ENCODE measurements around the gene SCAF4.
"Not testable (repeated sequence)": the region's sequence is repeated elsewhere in the genome, so short reads cannot be mapped to it uniquely, and the experiment has no call there.

SCAF4 gene

DNA sequence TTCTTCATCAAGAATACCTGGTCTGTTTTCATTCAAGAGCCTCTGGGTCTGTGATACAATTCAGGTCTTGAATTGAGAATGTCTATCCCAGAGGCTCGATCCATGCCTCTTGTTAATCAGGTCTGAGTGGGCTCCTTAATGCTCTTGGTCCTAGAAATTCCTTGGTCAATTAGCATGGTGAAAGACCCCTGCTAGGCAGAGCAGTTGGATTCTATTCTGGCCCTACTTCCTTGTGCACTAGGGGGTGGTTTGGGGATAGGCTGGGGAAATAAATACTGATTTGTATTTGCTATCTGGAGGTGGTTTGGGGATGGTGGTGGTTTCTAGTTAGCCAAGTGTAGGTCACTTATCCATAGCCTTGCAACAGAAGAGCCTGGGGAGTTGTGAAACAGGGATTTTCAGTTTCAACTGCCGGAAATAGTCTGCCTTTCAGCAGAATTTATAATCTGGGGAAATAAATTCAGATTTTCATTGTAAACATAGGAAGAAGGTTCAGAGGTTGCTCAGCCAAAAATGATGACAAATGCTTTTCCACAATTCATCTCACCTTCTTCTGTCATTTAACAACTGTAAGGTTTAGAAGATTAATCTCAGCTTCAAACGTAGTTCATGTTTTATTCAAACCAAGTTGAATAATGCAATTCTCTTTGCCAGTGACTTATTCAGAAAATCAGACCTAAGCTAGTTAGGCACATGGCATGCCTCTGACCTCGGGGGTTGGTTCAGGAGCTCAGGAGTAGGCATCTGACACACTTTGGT is 22.2 kb upstream of the SCAF4 start:
- no peak overlapping the region for H3K27ac Mint-ChIP-seq
- DNase-seq (no peak), ATAC-seq (no peak)
- no peaks in the 10 kb centered on the region for H3K4me1 Mint-ChIP-seq
- no peaks in the 10 kb centered on the region for H3K36me3 Mint-ChIP-seq (ENCODE audit: low read depth)
- H3K4me3 Mint-ChIP-seq = no peak overlapping the region
- H3K27me3 Mint-ChIP-seq = no peaks in the 10 kb centered on the region
- no peaks in the 10 kb centered on the region for H3K9me3 Mint-ChIP-seq

DNA sequence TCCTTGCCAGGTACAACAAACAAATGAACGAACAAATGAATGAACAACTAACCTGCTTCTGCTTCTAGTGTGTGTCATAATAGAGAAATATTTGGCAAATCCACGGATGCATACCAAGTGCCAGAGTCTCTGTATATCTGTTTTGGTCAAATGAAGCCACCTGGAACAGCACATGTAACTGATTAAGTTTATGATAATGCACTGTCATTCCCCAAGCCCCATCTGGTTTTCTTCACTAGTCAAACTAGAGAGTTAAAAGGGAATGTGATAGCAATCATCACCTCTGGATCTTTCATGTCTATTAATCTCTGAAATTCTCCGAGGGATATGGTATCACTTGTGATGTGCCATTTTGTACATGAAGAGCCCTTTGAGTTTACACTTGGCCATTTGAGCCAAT is 21.0 kb upstream of the SCAF4 start:
- Mint-ChIP-seq H3K27me3 (no peaks in the 10 kb centered on the region), H3K4me3 (no peak overlapping the region), H3K36me3 (ENCODE audit: low read depth) (no peaks in the 10 kb centered on the region), H3K9me3 (no peaks in the 10 kb centered on the region), H3K27ac (no peak overlapping the region), H3K4me1 (no peaks in the 10 kb centered on the region)
- no peak for ATAC-seq
- DNase-seq = no peak

DNA sequence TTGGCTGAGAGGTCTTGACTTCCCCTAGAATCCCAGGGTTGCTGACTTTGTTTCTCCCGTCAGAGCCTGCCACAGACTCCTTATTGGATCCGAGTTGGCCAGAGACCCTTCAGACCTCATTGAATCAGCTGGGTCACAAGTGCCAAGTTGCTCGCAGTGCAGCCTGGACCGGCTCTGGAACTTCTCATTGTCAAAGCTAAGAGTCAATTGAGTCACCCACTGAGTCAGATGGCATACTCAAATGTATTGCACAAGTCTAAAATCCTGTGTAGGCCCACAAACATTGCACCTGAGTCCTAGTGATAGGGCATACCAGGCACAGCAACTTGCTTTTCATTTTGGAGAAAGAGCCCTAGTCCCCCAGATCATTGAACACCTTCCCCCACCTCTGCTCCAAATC is 20.4 kb upstream of the SCAF4 start:
- H3K27ac Mint-ChIP-seq = no peak overlapping the region
- H3K36me3 Mint-ChIP-seq (ENCODE audit: low read depth) = no peaks in the 10 kb centered on the region
- ATAC-seq (no peak), DNase-seq (no peak)
- no peak overlapping the region for H3K4me3 Mint-ChIP-seq
- H3K27me3 Mint-ChIP-seq = no peaks in the 10 kb centered on the region
- H3K9me3 Mint-ChIP-seq = no peaks in the 10 kb centered on the region
- no peaks in the 10 kb centered on the region for H3K4me1 Mint-ChIP-seq

DNA sequence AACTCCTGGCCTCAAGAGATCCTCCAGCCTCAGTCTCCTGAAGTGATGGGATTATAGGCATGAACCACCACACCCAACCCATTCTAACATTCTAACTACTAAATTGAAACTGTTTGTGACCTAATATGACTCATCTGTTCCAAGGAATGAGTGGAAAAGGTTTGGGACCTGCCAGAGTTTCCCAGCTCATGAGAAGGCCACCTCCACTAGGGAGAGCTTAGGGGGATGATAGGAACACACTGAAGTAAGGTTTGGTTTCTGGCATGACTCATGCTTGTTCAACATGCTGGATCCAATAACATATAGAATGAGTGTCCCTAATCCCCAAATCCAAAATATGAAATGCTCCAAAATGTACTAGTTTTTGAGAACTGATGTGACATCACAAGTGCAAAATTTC is 18.9 kb upstream of the SCAF4 start:
- Mint-ChIP-seq H3K4me1 (no peaks in the 10 kb centered on the region), H3K9me3 (peaks cover 6% of the 10 kb centered on the region), H3K36me3 (ENCODE audit: low read depth) (peaks cover 6% of the 10 kb centered on the region), H3K27me3 (no peaks in the 10 kb centered on the region), H3K4me3 (no peak overlapping the region), H3K27ac (no peak overlapping the region)
- ATAC-seq = no peak
- DNase-seq = no peak

DNA sequence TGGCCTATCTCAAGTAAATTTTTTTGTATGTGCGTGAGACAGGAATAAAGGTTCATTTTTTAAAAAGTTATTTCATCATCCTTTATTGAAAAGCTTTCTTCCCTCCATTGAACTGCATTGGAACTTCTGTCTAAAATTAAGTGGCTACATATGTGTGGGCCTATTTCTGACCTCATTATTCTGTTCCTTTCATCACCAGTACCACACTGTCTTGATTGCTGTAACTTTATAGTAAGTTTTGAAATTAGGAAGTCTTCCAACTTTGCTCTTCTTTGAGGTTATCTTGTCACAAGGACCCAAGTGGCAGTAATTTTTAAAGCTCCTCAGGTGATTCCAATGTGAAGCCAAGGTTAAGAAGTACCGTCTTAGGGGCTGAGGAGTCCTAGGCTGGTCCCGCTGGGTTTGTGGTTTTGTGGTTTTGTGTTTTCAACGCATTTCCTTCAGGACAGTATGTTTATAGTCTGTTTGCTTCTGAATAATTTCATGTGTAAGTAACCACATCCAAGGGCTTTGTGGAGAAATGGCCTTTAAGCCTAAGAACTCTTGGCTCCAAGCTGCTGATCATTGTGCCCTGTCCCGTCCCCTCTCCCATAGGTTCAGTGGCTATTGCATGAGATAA is 12.4 kb upstream of the SCAF4 start:
- Mint-ChIP-seq H3K36me3 (ENCODE audit: low read depth) (peaks cover 10% of the 10 kb centered on the region), H3K9me3 (peaks cover 7% of the 10 kb centered on the region), H3K4me3 (no peak overlapping the region), H3K27me3 (no peaks in the 10 kb centered on the region), H3K4me1 (peaks cover 9% of the 10 kb centered on the region), H3K27ac (no peak overlapping the region)
- DNase-seq (no peak), ATAC-seq (no peak)

DNA sequence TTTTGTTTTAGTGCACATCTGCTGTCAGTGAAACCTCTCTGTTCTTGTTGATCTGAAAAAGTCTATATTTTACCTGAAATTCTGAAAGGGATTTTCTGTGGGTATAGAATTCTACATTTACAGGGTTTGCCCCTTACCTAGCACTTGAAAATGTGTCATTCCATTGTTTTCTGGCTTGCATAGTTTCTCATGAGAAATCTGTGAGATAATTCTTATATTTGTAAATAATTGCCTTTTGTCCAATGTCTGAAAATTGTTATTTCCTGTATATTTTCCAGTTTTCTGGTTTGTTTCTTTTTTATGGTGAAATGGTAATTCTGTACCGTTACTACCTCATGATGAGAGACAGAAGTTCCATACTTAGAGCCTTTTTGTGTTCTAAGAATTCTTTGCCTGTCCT is 11.8 kb upstream of the SCAF4 start:
- Mint-ChIP-seq H3K27me3 (no peaks in the 10 kb centered on the region), H3K4me1 (peaks cover 9% of the 10 kb centered on the region), H3K36me3 (ENCODE audit: low read depth) (peaks cover 10% of the 10 kb centered on the region), H3K9me3 (peaks cover 7% of the 10 kb centered on the region), H3K27ac (no peak overlapping the region), H3K4me3 (no peak overlapping the region)
- no peak for DNase-seq
- ATAC-seq = no peak

DNA sequence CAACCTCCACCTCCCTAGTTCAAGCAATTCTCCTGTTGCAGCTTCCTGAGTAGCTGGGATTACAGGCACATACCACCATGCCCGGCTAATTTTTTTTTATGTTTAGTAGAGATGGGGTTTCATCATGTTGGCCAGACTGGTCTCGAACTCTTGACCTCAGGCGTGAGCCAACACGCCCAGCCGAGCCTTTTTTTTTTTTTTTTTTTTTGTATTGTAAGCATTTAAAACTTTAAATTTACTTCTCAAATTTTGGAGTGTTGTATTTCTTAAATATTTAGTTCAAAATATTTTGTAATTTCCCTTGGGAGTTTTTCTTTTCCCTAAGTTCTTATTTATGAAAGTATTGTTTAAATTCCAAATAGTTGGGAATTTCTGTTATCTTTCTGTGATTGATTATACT is 9.2 kb upstream of the SCAF4 start:
- H3K4me3 Mint-ChIP-seq = no peak overlapping the region
- no peaks in the 10 kb centered on the region for H3K27me3 Mint-ChIP-seq
- DNase-seq = no peak
- peaks cover 4% of the 10 kb centered on the region for H3K9me3 Mint-ChIP-seq
- peaks cover 6% of the 10 kb centered on the region for H3K36me3 Mint-ChIP-seq (ENCODE audit: low read depth)
- no peak overlapping the region for H3K27ac Mint-ChIP-seq
- peaks cover 9% of the 10 kb centered on the region for H3K4me1 Mint-ChIP-seq
- no peak for ATAC-seq

DNA sequence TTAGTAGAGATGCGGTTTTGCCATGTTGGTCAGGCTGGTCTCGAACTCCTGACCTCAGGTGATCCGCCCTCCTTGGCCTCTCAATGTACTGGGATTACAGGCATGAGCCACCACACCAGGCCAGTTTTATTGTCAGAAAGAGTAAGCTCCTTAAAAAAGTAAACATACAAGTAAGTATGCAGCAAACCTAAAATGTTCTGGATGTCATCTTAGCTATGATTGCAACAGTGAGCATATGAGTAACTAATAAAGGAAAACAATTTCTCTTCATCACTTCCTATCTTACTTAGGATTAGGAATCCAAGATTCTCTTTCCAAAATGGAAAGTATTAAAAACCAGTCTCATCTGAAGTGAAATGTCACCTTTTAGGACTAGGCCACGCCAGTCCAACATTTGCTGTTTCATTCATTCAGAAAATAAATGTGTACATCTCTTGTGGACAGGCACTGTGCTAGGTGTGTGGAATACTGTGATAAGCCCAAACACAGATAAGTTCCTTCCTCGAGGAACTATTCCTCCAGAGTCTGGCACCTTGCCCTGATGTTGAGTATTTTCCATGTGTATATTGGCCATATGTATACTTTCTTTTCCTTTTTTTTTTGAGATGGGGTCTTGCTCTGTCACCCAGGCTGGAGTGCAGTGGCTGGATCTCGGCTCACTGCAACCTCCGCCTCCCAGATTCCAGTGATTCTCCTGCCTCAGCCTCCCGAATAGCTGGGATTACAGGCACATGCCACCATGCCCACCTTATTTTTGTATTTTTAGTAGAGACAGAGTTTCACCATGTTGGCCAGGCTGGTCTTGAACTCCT is 5.9 kb upstream of the SCAF4 start:
- not testable (repeated sequence) for DNase-seq

DNA sequence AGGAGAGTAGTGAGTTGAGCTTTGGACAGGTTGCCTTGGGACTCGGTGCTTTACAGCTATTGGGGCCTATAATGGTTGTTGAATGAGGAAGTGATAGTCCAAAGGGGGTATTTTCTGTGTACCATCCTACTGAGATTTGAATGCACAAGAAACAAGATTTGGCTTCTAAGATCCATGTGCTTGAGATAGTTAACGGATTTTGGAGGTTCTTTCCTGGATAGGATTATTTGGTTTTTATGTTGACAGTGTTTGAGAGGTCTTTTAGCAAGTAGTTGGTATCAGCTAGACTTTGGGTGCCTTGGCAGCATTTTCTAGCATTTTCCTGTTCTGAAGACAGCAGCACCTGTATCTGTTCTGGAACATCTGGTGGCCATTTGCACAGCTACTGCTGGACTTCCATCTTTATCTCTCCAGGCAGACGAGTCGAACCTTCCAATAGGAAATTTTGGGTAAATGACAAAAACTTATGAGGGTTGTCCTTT is 3.6 kb upstream of the SCAF4 start:
- Mint-ChIP-seq H3K36me3 (ENCODE audit: low read depth) (peaks cover 1% of the 10 kb centered on the region), H3K9me3 (no peaks in the 10 kb centered on the region), H3K4me1 (peaks cover 11% of the 10 kb centered on the region), H3K27ac (no peak overlapping the region), H3K4me3 (no peak overlapping the region), H3K27me3 (no peaks in the 10 kb centered on the region)
- ATAC-seq = no peak
- DNase-seq = no peak

More for the DNA sequence above, 5.9 kb upstream of the SCAF4 start:
- ATAC-seq; H3K9me3 Mint-ChIP-seq; H3K27me3 Mint-ChIP-seq; H3K4me3 Mint-ChIP-seq; H3K36me3 Mint-ChIP-seq (ENCODE audit: low read depth); H3K27ac Mint-ChIP-seq: not testable (repeated sequence)
- H3K4me1 Mint-ChIP-seq = peaks cover 11% of the 10 kb centered on the region

DNA sequence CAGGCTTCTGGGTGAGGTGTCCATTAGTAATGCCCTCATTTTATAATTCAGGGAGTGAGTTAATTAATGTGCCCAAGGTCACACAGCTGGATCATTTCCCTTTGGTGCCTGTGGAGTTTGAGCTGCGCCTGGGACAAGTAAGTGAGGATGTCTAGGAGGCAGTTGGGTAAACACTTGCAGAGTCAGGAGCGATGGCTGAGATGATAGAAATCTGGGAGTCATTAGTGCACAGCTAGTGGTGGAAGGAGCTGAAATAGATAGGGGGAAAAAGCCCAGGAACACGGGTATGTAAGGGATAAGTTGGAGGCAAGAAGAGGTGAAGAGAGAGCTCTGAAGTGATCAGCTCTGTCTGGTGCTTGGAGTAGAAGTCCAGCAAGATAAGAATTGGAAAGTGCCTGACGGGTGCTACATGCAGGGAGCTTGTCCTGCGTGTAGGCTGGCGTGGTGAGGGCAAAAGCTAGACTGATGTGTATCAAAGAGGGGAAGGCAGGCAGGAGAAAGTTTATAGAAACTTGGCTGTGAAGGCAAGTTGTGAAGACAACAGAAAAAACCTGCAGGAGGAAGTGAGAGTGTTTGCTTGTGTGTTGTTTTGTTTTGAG is 1.7 kb upstream of the SCAF4 start:
- no peak overlapping the region for H3K27ac Mint-ChIP-seq
- no peak for ATAC-seq
- peaks cover 5% of the 10 kb centered on the region for H3K36me3 Mint-ChIP-seq (ENCODE audit: low read depth)
- H3K9me3 Mint-ChIP-seq = no peaks in the 10 kb centered on the region
- no peaks in the 10 kb centered on the region for H3K27me3 Mint-ChIP-seq
- DNase-seq = no peak
- peaks cover 8% of the 10 kb centered on the region for H3K4me1 Mint-ChIP-seq
- no peak overlapping the region for H3K4me3 Mint-ChIP-seq

DNA sequence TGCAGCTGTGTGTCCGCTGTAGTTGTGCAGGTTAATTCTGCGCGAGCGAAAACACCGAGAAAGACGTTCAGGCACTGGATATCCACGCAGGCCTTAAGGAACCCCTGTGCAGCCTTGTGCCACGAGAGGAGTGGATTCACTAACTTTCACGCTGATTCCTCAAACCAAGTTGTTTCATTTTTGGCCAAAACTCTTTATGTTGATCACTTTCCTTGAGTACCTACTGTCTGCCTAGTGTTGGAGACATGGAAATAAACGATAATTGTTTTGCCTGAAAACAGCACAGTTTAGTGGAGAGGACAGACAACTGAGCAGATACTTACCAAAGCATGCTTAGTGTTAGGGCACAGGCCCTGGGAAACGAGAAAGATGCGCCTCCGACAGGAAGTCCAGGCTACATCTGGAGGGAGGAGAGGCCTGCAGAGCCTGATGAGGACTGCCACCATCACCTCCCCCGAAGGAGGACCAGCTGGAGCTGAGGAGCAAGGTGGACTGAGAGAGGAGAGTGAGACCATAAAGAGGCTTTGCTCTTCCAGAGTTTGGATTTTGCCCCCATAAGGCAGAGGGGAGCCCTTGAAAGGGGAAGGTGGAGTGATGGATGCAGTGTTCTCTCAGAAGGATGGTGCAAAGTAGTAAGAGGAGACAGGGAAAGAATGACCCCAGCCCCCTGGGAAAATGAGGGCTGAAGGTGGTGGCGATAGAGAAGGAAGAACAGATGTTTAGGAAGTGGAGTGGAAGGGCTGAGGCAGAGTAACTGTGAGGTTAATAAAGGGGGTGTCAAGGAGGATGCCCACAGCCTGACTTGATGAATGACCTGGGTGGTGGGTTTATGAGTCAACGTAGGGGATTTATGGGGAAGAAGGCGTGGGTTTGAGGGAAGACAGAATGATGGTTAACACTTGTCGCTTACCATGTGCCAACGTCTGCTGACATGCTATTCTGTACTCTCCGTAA is 956 bp upstream of the SCAF4 start:
- Mint-ChIP-seq H3K27ac (no peak overlapping the region), H3K4me1 (peaks cover 8% of the 10 kb centered on the region), H3K4me3 (no peak overlapping the region), H3K27me3 (no peaks in the 10 kb centered on the region), H3K36me3 (ENCODE audit: low read depth) (peaks cover 5% of the 10 kb centered on the region), H3K9me3 (no peaks in the 10 kb centered on the region)
- peak; percentile 29 for DNase-seq
- peak; percentile 37 for ATAC-seq

DNA sequence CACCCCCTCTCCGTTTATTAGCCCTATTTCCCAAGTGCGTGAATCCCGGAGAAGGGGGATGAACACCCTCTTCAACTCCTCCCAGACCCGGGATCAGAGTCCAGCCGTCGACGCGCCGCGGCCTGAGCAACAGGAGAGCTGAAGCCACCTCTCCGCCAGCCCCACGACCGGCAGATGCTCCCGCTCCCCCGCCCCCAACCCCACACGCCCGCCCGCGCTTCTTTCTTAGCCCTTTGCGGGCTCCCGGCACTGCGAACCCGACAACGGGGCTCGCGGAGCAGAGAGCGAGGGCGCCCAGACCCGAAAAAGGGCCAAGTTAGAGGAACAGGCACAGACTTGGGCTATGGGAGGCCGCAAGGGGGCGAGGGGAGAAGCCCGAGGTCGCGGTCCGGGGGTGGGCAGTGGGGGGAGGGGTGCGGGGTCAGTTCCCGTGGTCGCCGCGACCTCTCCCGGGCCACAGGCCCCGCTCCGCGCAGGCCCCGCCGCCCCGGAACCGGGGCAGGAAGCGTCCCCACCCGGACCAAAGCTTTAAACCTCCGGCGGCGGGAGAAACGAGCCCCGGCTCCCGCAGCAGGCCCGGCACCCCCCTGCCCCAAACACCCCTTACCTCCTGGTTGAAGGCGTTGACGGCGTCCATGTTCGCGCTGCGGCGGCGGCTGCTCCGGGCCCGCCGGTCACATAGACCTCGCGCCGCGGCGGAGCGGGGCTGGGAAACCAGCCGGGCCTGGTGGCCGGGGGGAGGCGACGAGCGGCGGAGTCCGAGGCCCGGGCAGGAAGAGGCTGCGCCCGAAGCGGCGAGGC is 662 bp downstream of the SCAF4 start:
- peak; percentile 54 for DNase-seq
- Mint-ChIP-seq H3K9me3 (no peaks in the 10 kb centered on the region), H3K27ac (peak overlapping the region; percentile 83), H3K36me3 (ENCODE audit: low read depth) (peaks cover 16% of the 10 kb centered on the region), H3K4me3 (no peak overlapping the region), H3K27me3 (no peaks in the 10 kb centered on the region), H3K4me1 (peaks cover 20% of the 10 kb centered on the region)
- peak; percentile 15 for ATAC-seq

DNA sequence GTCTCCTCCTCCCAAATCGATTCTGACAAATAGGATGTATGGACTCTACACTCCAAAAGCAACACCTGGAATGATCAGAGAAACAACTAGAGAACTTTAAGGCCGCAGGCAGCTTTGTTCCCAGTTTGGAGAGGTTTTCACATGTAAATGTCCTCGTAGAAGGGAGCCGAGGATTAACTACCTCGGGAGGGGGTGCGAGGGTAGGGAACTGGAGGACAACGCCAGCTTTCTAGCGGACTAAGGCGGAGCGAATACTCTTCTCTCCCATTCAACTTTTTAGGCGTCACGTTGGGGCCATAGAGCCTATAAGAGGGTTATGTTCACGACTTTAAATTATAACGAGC is 1.2 kb downstream of the SCAF4 start:
- no peak for ATAC-seq
- H3K4me1 Mint-ChIP-seq = peaks cover 18% of the 10 kb centered on the region
- peaks cover 16% of the 10 kb centered on the region for H3K36me3 Mint-ChIP-seq (ENCODE audit: low read depth)
- H3K27me3 Mint-ChIP-seq = no peaks in the 10 kb centered on the region
- H3K4me3 Mint-ChIP-seq = no peak overlapping the region
- peak; percentile 9 for DNase-seq
- no peaks in the 10 kb centered on the region for H3K9me3 Mint-ChIP-seq
- H3K27ac Mint-ChIP-seq = peak overlapping the region; percentile 76
